DOHH2 (cell line): ENCODE measurements around the gene CLDN34.

Source experiments
- H3F3A ChIP-seq: fragments of 200-600 bp; sonication (generic), shearing (Covaris generic); 2 replicates; pipeline ENCODE4 v1.6.0; 2016; ENCODE audit warnings: antibody characterized with exemption, mild to moderate bottlenecking; ENCODE audit not compliant: control insufficient read depth, insufficient read depth
- H3K27ac ChIP-seq: fragments of 200-600 bp; sonication (generic); 2 replicates; pipeline ENCODE4 v1.5.1; 2014; ENCODE audit warnings: low read depth, mild to moderate bottlenecking, low read length, moderate library complexity
- H3K27me3 ChIP-seq: fragments of 200-600 bp; sonication (generic); 2 replicates; pipeline ENCODE4 v1.6.1; 2014; ENCODE audit warnings: mild to moderate bottlenecking, low read length, mixed read lengths; ENCODE audit not compliant: control insufficient read depth
- H3K36me3 ChIP-seq: fragments of 200-600 bp; sonication (generic); 2 replicates; pipeline ENCODE4 v1.6.1; 2014; ENCODE audit warnings: mild to moderate bottlenecking, low read length, moderate library complexity, mixed read lengths; ENCODE audit not compliant: control insufficient read depth
- H3K4me1 ChIP-seq: fragments of 200-600 bp; sonication (generic); 2 replicates; pipeline ENCODE4 v1.6.1; 2014; ENCODE audit warnings: mild to moderate bottlenecking, low read length, mixed read lengths; ENCODE audit not compliant: control insufficient read depth
- H3K4me2 ChIP-seq: fragments of 200-600 bp; sonication (generic); 2 replicates; pipeline ENCODE4 v1.6.0; 2014; ENCODE audit warnings: mild to moderate bottlenecking, low read length, moderate library complexity
- H3K4me3 ChIP-seq: fragments of 200-600 bp; sonication (generic); 2 replicates; pipeline ENCODE4 v1.5.1; 2014; ENCODE audit warnings: mild to moderate bottlenecking, low read length, mixed read lengths
- H3K79me2 ChIP-seq: fragments of 200-600 bp; sonication (generic); 2 replicates; pipeline ENCODE4 v1.6.1; 2014; ENCODE audit warnings: mild to moderate bottlenecking, low read length, mixed read lengths; ENCODE audit not compliant: control insufficient read depth
- H3K9me2 ChIP-seq: fragments of 200-600 bp; sonication (generic); replicated peaks from 2 replicates; pipeline ENCODE4 v1.6.1; 2014; ENCODE audit warnings: mild to moderate bottlenecking, low read length, mixed read lengths; ENCODE audit not compliant: control insufficient read depth
- H3K9me3 ChIP-seq: fragments of 200-600 bp; sonication (generic); 2 replicates; pipeline ENCODE4 v1.6.1; 2014; ENCODE audit warnings: antibody characterized with exemption, low read length, mixed read lengths; ENCODE audit not compliant: control insufficient read depth, insufficient read depth
- H4K20me1 ChIP-seq: fragments of 200-600 bp; sonication (generic); 2 replicates; pipeline ENCODE4 v1.6.0; 2014; ENCODE audit warnings: low read depth, mild to moderate bottlenecking, antibody characterized with exemption, low read length, moderate library complexity; ENCODE audit not compliant: control insufficient read depth, insufficient read depth
- CTCF ChIP-seq: fragments of 200-600 bp; sonication (generic); IDR thresholded peaks from one replicate; pipeline ENCODE4 v1.5.1; 2014; ENCODE audit warnings: antibody characterized with exemption, mild to moderate bottlenecking, low read depth, low read length; ENCODE audit not compliant: poor library complexity, severe bottlenecking
- EZH2phosphoT487 ChIP-seq: fragments of 200-600 bp; sonication (generic); IDR thresholded peaks from 2 replicates; pipeline ENCODE4 v1.6.1; 2017; ENCODE audit warnings: borderline replicate concordance, mild to moderate bottlenecking, antibody characterized with exemption, low read length, moderate library complexity, mixed read lengths

Gene CLDN34

GRCh38 chrX:9921407-9921806 lies 45.8 kb upstream of the CLDN34 start:
- H4K20me1 ChIP-seq, result no peaks in the 10 kb centered on the region
- no peak overlapping the region for H3K4me3 ChIP-seq
- no peak overlapping the region for H3K4me2 ChIP-seq
- no peaks in the 10 kb centered on the region for H3K9me2 ChIP-seq
- no peaks in the 10 kb centered on the region for H3K36me3 ChIP-seq
- H3K27me3 ChIP-seq, result peaks cover 4% of the 10 kb centered on the region; the same call in 1 of the 2 replicates
- no peaks in the 10 kb centered on the region for H3K4me1 ChIP-seq
- H3K9me3 ChIP-seq, result no peaks in the 10 kb centered on the region
- H3K79me2 ChIP-seq, result no peaks in the 10 kb centered on the region
- TF ChIP-seq EZH2phosphoT487, result no peak
- TF ChIP-seq CTCF, result no peak
- H3F3A ChIP-seq, result no peaks in the 10 kb centered on the region
- H3K27ac ChIP-seq, result no peak overlapping the region

- no peaks in the 10 kb centered on the region for H3K9me2 ChIP-seq
- no peaks in the 10 kb centered on the region for H3K9me3 ChIP-seq
- no peaks in the 10 kb centered on the region for H3K79me2 ChIP-seq
- H3K4me1 ChIP-seq, result no peaks in the 10 kb centered on the region
- no peak overlapping the region for H3K27ac ChIP-seq
- H3K36me3 ChIP-seq, result no peaks in the 10 kb centered on the region
- H4K20me1 ChIP-seq, result no peaks in the 10 kb centered on the region
- peaks cover 4% of the 10 kb centered on the region; the same call in 1 of the 2 replicates for H3K27me3 ChIP-seq
- no peak overlapping the region for H3K4me3 ChIP-seq
- no peak for TF ChIP-seq CTCF
- no peak for TF ChIP-seq EZH2phosphoT487
- no peaks in the 10 kb centered on the region for H3F3A ChIP-seq
- H3K4me2 ChIP-seq, result no peak overlapping the region
Measured at GRCh38 chrX:9923357-9923756, 43.8 kb upstream of the CLDN34 start.

- Histone ChIP-seq H3F3A (no peaks in the 10 kb centered on the region), H3K36me3 (no peaks in the 10 kb centered on the region), H4K20me1 (no peaks in the 10 kb centered on the region), H3K27me3 (no peaks in the 10 kb centered on the region), H3K9me3 (no peaks in the 10 kb centered on the region), H3K9me2 (no peaks in the 10 kb centered on the region), H3K4me1 (no peaks in the 10 kb centered on the region), H3K79me2 (no peaks in the 10 kb centered on the region), H3K4me3 (no peak overlapping the region), H3K27ac (no peak overlapping the region), H3K4me2 (no peak overlapping the region)
- TF ChIP-seq CTCF (no peak), EZH2phosphoT487 (no peak)
Measured at GRCh38 chrX:9926002-9926401, 41.2 kb upstream of the CLDN34 start.
